NB4 (cell line): ENCODE data around the gene CATSPER3.

Experiments
- DNase-seq: peaks from one replicate; pipeline ENCODE4 v3.0.0; 2010; ENCODE audit warnings: low read depth
- H3K4me3 ChIP-seq: one replicate; pipeline ENCODE4 v1.5.1; 2011; ENCODE audit warnings: mild to moderate bottlenecking, low read depth, low read length, moderate library complexity
- MYC ChIP-seq: IDR thresholded peaks from 2 replicates; pipeline ENCODE4 v1.6.1; 2011; ENCODE audit warnings: low read depth, low read length
- POLR2A ChIP-seq: IDR thresholded peaks from 2 replicates; pipeline ENCODE4 v1.6.1; 2011; ENCODE audit warnings: mild to moderate bottlenecking; ENCODE audit not compliant: insufficient read length; ENCODE audit errors: extremely low read depth
- TF ChIP-seq, protein P1 (sequence below): IDR thresholded peaks from one replicate; pipeline ENCODE4 v1.5.1; 2012; ENCODE audit warnings: low read depth, low read length
- TF ChIP-seq, protein P2 (sequence below): IDR thresholded peaks from 2 replicates; pipeline ENCODE4 v1.6.1; 2011; ENCODE audit warnings: low read depth, low read length

The CATSPER3 gene

DNA sequence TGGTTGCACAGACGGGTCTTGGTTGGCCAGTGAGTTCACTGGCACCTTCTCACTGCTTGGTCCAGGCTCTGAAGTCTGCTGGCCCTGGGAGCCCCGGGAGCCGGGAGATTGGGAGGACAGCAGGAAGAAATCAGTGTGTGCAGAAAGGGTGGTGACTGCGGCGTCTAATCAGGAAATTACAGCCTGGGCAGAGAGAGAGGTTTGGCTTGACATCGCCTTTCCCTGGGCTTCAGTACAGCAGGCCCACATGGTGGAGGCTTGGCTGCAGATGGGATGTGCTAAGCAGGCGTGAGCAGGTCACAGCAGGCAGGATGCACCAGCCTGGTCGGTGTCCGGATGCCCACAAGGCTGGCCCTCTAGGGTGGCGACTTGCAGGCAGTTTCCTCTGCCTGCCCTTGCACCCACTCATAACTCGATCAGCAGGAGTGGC, 49.2 kb downstream of the CATSPER3 start:
- TF ChIP-seq, protein P1, sequence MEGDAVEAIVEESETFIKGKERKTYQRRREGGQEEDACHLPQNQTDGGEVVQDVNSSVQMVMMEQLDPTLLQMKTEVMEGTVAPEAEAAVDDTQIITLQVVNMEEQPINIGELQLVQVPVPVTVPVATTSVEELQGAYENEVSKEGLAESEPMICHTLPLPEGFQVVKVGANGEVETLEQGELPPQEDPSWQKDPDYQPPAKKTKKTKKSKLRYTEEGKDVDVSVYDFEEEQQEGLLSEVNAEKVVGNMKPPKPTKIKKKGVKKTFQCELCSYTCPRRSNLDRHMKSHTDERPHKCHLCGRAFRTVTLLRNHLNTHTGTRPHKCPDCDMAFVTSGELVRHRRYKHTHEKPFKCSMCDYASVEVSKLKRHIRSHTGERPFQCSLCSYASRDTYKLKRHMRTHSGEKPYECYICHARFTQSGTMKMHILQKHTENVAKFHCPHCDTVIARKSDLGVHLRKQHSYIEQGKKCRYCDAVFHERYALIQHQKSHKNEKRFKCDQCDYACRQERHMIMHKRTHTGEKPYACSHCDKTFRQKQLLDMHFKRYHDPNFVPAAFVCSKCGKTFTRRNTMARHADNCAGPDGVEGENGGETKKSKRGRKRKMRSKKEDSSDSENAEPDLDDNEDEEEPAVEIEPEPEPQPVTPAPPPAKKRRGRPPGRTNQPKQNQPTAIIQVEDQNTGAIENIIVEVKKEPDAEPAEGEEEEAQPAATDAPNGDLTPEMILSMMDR: no peak
- TF ChIP-seq POLR2A (no peak), MYC (no peak)
- TF ChIP-seq, protein P2, sequence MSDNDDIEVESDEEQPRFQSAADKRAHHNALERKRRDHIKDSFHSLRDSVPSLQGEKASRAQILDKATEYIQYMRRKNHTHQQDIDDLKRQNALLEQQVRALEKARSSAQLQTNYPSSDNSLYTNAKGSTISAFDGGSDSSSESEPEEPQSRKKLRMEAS: no peak
- no peak overlapping the region for H3K4me3 ChIP-seq
- DNase-seq: no peak

DNA sequence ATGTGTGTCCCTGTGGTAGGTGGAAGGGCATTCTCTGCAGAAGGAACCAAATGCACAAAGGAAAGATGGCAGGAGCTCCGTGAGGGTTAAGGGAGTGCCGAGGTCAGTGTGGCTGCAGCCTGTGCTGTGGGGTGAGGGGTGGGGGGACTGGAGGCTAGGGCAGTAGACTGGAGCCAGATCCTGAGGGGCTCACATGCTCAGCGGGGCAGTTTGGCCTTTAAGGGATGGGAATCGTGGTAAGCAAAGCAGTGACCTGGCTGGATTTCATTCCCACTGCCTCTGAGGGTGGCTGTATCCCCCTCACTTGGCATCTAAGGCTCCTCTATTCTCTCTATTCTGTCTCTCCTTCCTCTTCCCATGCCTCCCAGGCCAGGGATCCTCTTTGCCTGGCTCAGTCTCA, 50.8 kb downstream of the CATSPER3 start:
- DNase-seq: no peak
- TF ChIP-seq POLR2A (no peak), MYC (no peak)
- TF ChIP-seq, protein P2: no peak
- H3K4me3 ChIP-seq: no peak overlapping the region

DNA sequence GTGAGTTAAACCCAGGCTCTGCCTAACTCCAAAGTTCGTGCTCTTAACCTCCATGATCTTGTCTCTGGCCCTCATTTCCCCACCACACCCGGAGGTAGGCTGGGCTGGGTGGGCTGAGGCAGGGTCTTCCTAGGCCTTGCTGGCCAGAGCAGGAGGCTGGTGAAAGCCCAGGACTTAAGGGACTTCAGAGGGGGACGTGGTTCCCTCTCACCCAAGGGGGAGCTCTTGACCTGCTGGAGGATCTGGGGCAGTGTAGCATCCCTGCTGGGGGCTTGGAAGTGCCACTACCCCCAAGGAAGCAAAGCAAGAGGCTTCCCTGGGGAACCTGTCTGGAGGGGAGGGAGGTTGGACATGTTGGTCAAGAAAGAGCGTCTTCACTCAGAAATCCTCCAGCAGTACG, 51.6 kb downstream of the CATSPER3 start:
- no peak overlapping the region for H3K4me3 ChIP-seq
- DNase-seq: no peak
- TF ChIP-seq, protein P2: no peak
- no peak for TF ChIP-seq POLR2A
- TF ChIP-seq, protein P1: no peak
- TF ChIP-seq MYC: no peak

DNA sequence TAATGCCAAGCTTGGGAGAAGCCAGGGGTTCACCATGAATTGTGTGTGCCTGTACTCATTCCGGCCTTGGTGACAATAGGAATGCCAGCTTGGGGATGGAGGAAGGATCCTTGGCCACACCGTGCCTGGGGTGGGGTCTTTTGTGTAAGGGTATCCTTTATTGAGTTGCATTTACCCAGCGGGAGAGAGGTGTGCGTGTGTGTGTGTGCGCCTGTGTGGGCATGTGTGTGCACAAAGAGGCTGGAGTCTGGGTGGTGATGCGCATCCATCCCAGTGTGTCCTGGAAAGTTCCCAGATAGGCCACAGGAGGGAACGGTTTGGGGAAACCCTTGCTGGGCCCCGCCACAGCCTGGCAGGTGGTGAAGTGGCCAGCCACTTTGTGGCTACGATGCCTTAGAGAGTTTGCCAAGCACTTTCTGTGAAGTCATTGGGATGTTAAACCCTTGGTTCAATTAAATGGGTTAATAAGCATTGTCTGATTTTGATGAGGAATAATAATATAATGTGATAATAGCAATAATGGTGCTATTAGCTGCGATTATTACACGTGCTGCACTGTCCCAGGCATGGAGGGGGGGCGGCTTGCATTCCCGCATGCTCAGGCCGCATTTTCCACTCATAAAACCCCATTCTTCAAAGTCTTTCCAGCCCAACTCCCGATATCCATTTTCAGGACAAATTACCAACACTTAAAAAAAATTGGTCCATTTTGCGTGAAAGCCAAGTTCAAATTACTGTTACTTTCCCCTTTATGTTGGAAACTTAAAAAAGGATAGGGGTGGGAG, 52.6 kb downstream of the CATSPER3 start:
- TF ChIP-seq, protein P2: no peak
- no peak for TF ChIP-seq POLR2A
- TF ChIP-seq, protein P1: no peak
- DNase-seq: no peak
- no peak overlapping the region for H3K4me3 ChIP-seq

DNA sequence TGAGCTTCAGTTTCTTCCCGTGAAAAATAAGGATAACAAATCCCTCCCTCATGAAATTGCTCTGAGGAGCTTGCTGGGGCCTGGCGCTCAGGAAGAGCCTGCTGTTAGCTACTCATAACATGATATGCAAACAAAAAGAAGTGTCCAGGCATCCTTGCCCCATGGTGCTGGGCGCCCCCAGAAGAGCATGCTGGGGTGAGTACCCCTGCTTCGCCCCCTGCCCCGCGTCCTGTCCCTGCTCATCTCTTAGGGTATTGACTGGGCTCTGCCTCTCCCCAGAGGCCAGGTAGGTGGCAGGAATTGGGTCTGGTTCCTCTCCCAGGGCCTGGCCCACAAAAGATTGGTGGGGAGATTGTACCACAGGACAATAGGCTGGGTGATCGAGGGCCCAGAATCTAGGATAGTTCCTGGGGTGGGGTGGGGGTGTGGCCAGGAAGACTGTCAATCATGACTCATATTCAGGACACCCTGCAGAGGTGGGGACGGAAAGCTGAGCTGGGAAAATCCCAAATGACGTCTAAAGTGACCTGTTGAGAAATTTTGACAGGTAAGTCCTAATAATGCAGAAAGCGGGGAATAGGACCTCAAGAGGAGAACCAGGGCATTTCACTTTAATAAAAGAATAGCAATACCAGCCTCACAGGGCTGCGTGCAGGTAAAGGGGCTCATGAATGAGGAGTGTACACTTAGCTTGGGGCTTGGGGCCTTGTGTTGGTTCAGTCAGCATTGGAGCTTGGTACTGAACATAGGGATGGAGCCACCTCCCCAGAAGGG, 57.4 kb downstream of the CATSPER3 start:
- no peak for TF ChIP-seq POLR2A
- TF ChIP-seq, protein P1: no peak
- TF ChIP-seq, protein P2: no peak
- no peak for TF ChIP-seq MYC
- no peak for DNase-seq
- no peak overlapping the region for H3K4me3 ChIP-seq
